HG02642 (cell line): ENCODE data around the gene SLC1A2.
"Not testable (repeated sequence)": the region's sequence is repeated elsewhere in the genome, so short reads cannot be mapped to it uniquely, and the experiment has no call there.

ENCODE experiments used
- ATAC-seq: cut with Tn5 transposase; IDR thresholded peaks from one replicate; pipeline ENCODE4 v1.9.1; 2021; ENCODE audit warnings: mild to moderate bottlenecking; ENCODE audit not compliant: unreplicated experiment, poor library complexity

The SLC1A2 gene

GRCh38 chr11:35235498-35235897 lies 183.9 kb downstream of the SLC1A2 start:
- no peak for ATAC-seq

GRCh38 chr11:35235157-35235468 lies 184.2 kb downstream of the SLC1A2 start:
- no peak for ATAC-seq

- no peak for ATAC-seq
Observed at GRCh38 chr11:35234460-35235156, 184.8 kb downstream of the SLC1A2 start.

- ATAC-seq, result no peak
Observed at GRCh38 chr11:35233518-35233917, 185.8 kb downstream of the SLC1A2 start.

GRCh38 chr11:35232891-35233330 lies 186.4 kb downstream of the SLC1A2 start:
- ATAC-seq, result no peak

GRCh38 chr11:35231076-35231860 lies 188.1 kb downstream of the SLC1A2 start:
- no peak for ATAC-seq

- ATAC-seq, result no peak
Observed at GRCh38 chr11:35230388-35230787, 189.0 kb downstream of the SLC1A2 start.

- ATAC-seq, result no peak
Observed at GRCh38 chr11:35228328-35228725, 191.0 kb downstream of the SLC1A2 start.

GRCh38 chr11:35227576-35228327 lies 191.6 kb downstream of the SLC1A2 start:
- no peak for ATAC-seq

GRCh38 chr11:35226756-35227155 lies 192.6 kb downstream of the SLC1A2 start:
- not testable (repeated sequence) for ATAC-seq

- no peak for ATAC-seq
Observed at GRCh38 chr11:35225946-35226520, 193.3 kb downstream of the SLC1A2 start.

GRCh38 chr11:35223991-35224390 lies 195.4 kb downstream of the SLC1A2 start:
- ATAC-seq, result no peak

- ATAC-seq, result no peak
Observed at GRCh38 chr11:35223371-35223796, 196.0 kb downstream of the SLC1A2 start.

- ATAC-seq, result no peak
Observed at GRCh38 chr11:35218956-35219355, 200.4 kb downstream of the SLC1A2 start.

- ATAC-seq, result no peak
Observed at GRCh38 chr11:35216962-35217678, 202.2 kb downstream of the SLC1A2 start.

- ATAC-seq, result no peak
Observed at GRCh38 chr11:35215945-35216344, 203.4 kb downstream of the SLC1A2 start.

- no peak for ATAC-seq
Observed at GRCh38 chr11:35214792-35215193, 204.6 kb downstream of the SLC1A2 start.

- no peak for ATAC-seq
Observed at GRCh38 chr11:35214226-35214770, 205.1 kb downstream of the SLC1A2 start.

GRCh38 chr11:35211952-35212351 lies 207.4 kb downstream of the SLC1A2 start:
- ATAC-seq, result no peak
